NCI-H510A (cell line): Measurements from ENCODE around the gene ELL.
"Not testable (repeated sequence)": the region's sequence is repeated elsewhere in the genome, so short reads cannot be mapped to it uniquely, and the experiment has no call there.

Experiments used
- DNase-seq: peaks from one replicate; lab custom pipeline; 2025; lab: John Stamatoyannopoulos, UW

ELL gene

DNA sequence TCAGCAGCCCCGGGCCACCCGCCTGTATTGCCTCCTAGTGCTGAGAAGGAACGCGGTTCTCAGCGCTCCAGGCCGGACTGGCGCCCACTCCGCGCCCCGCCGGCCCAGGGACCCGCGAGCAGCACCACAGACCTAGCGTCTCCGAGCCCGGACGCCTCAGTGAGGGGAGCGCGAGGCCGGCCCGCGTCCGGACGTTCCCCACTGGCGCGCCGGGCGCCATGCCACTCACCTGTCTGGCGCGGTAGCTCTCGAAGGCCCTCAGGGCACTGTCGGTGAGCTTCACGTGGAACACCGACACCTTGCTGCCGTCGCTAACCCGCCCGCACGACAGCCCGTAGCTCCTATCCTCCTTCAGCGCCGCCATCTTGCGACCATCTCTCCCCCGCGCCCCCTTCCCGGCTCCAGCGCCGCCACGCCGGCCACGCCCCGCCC, at the start of gene ELL:
Gene ELL, minus strand, starts transcription at position 379 of the 432 bp plus-strand sequence. Its CDS starts 15 bp downstream, at position 364.
- no peak for DNase-seq

DNA sequence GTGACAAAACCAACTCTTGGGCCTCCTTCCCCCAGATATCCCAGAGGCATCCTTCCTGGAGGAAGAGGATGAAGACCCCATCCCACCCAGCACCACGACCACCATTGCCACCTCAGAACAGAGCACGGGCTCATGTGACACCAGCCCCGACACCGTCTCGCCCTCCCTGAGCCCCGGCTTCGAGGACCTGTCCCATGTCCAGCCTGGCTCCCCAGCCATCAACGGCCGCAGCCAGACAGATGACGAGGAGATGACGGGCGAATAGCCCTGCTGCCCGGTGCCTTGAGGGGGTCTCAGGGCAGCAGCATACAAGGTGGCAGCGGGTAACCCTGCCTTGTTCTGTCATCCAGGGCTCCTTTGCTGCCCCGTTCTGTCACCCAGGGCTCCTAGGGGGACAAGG, 46.5 kb upstream of the ELL start:
- DNase-seq: no peak

DNA sequence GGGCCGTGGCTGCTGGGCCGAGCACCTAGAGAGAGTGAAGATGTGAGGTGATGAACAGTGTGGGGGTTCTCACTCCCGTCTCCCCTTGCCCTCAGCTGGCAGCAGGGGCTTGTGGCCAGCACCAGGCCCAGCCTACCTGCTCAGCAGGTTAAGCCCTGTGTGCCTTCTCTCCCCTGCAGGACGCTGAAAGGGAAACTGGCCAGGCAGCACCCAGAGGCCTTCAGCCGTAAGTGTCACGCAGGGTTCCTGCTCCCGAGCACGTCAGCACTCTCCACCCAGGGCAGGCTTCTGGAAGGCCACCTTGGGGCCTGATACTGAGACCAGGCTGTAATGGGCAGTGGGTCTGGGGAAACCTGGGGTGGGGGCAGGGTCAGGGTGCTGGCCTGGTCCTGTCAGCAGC, 45.1 kb upstream of the ELL start:
- DNase-seq: no peak

DNA sequence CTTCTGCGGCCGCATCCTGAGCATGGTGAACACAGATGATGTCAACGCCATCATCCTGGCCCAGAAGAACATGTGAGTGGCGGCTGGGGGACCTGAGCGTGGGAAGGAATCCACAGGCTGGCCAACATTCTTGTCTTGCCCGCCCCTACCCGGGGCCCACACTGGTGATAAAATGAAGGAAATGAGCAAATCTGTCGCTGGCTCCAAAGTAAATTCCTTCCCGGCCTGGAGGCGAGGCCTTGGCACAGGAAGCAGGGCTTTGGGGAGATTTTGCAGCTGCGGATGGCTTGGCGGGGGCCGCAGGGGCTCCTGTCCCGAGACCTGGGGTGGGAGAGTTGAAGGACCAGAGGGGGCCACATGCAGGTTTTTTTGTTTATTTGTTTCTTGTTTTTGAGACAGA, 40.2 kb upstream of the ELL start:
- DNase-seq: no peak

DNA sequence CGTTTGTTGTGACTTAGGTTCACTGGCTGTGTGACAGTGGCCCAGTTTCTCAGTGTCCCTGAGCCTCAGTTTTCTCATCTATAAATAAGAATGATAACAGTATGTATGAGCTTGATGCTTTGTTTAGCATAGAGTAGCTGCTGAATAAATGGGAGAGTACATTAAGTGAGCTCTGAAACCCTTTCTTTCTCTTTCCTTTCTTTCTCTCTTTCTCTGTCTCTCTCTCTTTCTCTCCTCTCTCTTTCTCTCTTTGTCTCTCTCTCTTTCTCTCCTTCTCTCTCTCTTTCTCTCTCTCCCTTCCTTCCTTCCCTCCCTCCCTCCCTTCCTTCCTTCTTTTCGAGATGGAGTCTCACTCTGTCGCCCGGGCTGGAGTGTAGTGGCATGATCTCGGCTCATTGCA, 37.8 kb upstream of the ELL start:
- DNase-seq: no peak

DNA sequence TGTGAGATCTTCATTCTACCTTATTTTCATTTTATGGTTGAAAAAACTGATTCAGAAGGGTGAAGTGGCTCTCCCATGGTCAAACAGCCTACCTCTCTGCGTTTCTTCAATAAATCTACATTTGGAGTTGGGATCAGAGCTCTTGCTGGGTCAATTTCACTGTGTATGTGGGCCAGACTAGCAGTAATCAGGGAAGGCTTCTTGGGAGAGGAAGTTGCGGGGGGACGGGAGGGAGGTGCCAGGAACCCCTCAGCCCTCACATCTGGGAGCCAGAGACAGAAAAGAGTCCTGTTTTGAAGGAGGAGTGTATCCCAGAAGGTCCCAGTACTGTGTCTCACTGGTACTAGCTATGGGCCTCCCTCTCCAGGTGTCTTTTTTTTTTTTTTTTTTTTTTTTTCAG, 36.7 kb upstream of the ELL start:
- DNase-seq: no peak

DNA sequence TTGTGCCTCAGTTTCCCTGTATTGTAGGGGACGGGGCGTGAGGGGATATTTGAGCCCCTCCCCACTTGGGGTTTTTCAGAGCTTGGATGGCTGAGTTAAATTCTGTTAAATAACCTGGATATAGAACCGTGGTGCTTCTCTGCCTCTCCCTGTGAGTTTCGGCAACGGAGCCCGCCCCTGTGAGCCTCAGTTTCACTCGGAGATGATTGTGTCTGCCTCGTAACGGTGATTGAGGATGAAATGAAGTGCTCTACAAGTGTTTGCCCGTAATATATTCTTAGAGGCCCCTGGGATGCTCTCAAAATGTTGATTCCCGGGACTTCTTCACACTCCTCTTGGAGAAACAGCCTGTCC, 36.3 kb upstream of the ELL start:
- DNase-seq: no peak

DNA sequence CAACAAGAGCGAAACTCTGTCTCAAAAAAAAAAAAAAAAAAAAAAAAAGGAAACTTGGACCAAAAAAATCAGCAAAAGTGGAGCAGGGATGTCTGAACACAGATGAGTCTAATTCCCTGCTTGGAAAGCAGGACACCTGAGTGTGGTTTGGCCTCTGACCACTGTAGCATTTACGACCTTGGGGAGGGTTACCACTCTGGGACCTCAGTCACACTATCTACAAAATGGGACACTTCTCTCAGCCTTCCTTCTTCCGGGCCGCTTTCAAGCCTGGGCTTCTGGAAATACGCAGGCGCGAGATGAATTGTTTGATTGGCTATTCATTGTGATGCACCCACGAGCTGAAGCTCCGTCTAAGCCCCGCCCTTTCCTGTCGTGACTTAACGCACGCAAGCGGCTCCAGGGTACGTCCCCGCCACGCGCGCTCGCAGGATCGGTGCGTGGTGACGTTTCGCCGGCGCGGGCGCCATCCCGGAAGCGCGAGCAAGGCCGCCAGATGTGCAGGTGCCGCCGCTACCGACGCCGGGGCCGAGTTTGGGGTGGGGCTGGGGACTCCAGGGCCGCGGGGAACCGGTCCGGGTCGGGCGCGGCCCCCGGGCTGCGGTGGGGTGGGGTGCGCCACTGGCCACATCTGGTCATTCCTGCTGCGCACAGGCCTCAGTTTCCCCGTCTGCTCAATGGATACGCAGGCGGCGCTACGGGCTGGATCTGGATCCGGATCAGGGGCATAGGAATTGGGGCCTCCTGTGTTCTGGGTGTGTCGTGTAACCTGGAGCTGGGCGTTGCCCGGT, 35.7 kb upstream of the ELL start, which contains the start of gene KXD1:
Gene KXD1, plus strand, starts transcription at position 460 of the 791 bp plus-strand sequence. CDS start 4,187 bp downstream, outside the sequence.
- DNase-seq: peak; percentile 93

DNA sequence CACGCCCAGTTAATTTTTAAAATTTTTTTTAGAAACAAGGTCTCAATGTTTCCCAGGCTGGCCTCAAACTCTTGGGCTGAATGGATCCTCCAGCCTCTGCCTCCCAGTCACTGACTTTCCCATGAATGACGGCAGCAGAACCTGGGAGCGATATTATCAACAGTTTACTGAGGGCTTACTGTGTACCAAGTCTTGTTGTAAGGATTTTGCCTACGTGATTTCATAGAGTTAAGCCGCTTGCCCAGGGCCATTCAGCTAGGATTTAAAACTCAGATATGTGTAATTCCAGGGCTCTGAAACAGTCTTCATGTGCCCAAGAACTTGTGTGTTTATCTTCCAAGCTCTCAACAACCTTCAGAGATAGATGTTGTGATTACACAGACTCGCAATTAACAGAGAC, 29.8 kb upstream of the ELL start:
- no peak for DNase-seq

DNA sequence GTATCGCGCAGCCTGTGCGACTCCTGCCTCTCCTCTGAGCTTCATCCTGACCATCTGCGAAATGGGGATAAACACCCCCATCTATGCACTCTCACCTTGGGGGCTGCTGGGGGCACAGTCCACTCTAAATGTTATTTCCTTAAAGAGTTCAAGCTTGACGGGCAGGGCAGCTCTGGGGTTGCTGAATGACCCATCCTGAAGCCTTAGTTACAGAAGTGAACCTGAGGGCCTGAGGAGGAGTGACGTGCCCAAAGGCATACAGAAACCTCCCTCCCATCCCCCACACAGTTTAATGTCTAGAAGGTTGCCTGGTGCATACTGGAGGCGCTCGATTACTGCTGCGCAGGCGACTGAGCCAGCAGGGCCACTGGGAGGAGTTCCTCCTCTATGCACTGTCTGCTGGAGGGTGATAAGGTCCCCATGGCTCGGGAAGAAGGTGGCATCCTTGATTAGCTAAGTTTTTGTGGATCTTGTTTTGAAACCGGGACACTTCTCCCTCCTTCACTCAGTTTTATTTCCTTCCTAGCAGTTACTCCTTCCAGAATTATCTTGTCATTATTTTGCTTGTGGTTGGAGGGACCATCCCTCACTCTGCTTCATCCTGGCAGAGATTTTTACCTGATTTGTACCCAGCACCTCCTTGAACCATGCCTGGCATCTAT, 22.1 kb upstream of the ELL start:
- DNase-seq: peak; percentile 76

DNA sequence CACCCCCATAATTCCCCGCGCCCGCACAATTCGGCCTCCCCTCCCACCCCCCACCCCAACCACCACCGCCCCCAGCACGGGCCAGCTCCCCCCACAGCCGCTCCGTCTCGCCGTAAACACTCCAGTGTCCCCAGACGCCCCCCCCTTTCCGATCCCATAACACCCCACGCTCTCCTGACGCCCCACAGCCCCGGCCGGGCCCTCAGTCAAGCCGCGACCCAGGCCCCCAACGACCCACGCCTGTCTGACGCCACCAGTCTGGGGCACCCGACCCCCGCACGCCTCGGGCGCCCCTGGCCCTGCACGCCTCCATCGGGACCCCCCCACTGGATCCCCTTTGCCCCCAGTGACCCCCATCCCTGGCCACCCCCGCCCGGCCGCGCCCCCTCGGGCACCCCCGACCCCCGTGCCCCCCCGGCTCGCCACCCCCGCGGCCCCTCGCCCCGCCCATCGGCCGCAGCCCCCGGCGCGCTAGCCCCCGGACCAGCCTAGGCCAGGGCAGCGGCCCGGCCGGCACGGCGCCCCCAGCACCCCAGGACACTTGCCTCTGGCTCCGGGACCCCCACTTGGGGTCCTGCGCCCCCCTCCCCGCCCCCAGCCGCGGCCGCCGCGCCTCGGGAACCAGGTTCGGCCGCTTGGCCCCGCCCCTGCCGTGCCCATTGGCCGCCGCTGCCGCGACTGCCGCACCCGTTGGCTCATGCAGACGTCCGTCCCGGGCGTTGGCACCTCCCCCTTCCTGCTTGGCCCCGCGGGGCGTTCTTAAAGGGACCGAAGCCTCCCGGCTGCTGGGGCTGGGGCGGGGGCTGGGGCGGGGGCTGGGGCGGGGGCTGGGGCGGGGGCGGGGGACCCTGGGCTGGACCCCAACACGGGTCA, 21.3 kb upstream of the ELL start, which contains the start of gene FKBP8:
Gene FKBP8, minus strand, starts transcription at position 633 of the 873 bp plus-strand sequence. CDS start 1,603 bp downstream, outside the sequence.
- DNase-seq: peak; percentile 80

DNA sequence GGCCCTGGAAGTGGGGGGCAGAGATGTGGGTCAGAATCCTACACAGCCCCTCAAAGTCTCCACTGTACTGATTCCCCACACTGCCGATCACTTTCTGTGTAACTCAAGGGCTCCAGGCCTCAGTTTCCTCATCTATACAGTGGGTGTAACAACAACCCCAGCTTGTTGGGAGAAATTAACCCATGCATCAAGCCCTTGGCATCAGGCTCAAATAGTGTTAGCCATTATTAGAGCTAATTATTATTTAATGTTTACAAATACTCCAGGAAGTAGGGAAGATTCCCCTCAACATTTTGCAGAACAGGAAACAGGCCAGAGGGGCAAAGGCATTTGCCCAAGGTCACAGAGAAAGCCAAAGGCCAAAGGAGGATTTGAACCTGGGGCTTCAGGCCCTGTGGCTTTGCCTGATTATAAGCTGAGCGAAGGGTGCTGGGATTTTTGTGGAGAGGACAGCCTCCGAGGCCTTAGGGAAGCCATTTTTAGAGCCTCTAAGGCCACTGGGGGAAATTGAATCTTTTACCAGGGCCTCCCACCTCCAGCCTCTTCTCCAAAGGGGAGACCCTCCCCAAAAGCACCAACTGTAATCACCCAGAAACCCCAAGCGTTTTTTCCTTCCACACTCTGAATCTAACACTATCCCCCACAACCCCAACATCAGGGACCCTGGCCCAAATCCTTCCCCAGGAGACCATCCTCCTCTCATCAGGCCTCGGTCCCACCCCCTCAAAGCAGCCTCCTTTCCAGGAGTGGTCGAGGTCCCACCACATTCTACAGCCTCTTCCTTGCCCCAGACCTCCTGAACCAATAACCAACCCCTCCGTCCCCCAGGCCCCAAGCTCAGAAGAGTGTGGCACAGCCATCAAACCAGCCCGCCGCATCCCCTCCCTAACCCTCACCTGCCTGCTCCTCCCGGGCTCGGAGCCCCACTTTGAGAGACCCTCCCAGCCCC, 20.4 kb upstream of the ELL start:
- no peak for DNase-seq

DNA sequence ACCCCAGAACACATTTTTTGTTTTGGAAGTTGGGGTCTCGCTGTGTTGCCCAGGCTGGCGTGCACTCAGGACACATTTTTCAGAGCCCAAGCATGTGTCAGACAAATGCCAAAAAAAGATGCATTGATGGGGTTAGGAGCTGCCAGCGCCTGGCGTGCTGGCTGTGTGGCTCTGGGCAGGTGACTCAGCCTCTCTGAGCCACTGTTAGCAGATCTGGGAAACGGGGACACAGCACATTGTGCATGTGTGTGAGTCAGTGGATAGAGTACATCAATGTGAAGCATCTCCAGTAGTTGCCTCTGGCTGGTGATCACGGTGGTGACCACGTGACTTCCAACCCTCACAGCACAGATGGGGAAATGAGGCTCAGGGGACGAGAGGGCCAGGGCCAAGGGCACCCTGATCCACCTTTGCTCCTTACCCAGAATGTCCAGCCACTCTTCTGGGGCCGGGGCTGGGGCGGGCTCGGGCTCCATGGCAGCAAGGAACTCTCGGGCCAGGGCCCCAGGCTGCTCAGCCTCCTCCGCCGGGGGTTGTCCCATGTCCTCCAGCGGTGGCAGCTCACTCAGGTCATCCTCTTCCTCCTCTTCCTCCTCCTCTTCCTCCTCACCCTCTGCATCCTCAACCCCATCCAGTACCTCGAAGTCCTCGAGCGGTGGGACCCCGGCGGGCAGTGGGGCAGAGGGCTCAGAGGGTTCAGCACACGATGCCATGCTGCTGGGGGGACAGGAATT, 19.6 kb upstream of the ELL start:
- DNase-seq: no peak

DNA sequence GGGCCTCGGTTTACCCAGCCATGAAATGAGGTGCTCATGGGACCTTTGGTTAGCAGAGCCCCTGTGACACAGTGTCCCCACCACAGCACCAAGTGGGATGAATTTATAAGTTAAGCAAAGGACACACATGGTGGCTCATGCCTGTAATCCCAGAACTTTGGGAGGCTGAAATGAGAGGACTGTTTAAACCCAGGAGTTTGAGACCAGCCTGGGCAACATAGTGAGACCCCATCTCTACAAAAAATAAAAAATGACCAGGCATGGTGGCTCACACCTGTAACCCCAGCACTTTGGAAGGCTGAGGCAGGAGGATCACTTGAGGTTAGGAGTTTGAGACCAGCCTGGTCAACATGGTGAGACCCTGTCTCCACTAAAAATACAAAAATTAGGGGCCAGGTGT, 18.3 kb upstream of the ELL start:
- not testable (repeated sequence) for DNase-seq

DNA sequence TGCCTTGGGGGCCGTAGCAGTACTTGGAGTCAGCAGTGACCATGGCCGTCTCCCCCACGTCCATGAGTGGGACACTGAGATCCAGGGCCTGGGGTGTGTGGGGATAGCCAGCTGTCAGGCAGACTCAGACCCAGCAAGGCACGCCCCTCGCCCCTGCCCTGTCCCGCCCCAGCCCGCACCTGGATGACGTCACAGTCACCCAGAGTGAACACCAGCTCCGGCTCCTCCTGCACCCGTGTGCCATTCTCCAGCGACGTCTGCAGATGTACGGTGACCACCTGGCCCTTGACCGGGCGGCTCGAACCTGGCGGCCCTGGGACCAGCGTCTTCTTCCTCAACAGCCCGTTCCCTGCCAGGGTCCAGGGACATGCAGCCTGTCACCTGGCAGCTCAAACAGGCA, 17.5 kb upstream of the ELL start:
- no peak for DNase-seq

DNA sequence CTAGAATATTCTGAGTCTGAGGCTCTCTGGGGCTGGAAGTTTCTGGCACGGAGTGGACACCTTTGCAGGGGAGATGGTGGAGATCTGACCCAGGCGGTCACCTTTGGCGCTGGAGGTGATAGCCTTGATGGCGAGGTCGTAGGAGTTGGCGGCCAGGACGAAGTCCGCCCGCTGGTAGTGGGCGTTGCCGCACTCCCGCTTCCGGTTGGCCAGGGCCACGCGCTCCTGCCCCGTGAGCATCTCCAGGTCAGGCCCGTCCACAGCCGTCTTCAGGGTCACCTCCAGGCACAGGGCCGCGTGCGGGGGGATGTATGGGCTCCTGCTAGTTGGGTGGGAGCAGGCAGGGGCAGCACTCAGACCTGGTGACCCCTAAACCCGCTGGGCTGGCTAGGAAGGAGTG, 16.2 kb upstream of the ELL start:
- DNase-seq: no peak

DNA sequence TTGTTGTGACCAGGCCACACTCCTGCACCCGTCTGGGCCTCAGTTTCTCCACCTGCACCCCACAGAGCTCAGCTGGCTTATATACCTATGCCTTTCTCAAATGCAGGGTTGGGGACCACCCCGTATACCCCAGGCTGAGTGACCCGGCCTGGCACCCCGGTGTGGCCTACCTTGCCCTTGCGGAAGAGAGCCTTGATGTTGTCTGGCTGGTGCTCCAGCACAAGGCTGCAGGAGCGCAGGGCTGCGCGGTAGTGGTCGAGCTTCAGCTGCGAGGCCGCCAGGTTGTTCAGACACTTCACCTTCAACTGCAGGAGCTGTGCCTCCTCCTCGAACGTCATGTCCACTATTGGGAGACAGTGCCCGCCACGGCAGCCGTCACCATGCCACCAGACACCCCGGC, 15.6 kb upstream of the ELL start:
- no peak for DNase-seq

DNA sequence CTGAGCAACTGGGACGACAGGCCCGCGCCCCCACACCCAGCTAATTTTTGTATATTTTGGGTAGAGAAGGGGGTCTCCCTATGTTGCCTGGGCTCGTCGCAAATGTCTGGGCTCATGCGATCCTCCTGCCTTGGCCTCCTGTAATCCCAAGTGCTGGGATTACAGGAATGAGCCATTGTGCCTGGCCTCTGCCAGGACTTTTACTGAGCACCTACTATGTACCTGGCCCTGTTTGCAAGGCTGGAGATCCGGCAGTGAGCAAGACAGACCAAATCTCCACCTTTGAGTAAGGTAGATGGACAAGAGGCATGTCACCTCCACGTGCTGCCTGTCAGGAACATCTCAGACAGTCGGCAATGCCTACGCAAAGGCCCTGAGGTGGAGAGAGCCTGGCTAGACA, 14.6 kb upstream of the ELL start:
- DNase-seq: no peak

DNA sequence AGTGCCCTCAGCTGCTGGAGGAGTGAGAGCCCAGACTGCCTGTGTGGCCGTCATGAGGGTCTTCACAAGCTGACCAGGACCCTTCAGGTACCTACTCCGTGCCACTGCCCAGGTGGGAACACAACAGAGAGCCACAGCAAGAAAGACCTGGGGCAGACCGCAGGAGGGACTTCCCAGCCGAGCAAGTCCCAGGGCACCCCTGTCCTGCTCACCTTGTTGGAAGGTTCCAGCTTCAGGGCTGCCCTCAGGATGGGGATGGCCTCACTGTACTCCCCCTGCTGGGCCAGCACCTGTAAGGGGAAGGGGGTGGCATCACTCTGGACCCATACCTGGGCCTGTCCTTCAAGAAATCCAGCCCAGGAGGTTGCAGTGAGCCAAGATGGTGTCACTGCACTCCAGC, 11.2 kb upstream of the ELL start:
- DNase-seq: no peak

DNA sequence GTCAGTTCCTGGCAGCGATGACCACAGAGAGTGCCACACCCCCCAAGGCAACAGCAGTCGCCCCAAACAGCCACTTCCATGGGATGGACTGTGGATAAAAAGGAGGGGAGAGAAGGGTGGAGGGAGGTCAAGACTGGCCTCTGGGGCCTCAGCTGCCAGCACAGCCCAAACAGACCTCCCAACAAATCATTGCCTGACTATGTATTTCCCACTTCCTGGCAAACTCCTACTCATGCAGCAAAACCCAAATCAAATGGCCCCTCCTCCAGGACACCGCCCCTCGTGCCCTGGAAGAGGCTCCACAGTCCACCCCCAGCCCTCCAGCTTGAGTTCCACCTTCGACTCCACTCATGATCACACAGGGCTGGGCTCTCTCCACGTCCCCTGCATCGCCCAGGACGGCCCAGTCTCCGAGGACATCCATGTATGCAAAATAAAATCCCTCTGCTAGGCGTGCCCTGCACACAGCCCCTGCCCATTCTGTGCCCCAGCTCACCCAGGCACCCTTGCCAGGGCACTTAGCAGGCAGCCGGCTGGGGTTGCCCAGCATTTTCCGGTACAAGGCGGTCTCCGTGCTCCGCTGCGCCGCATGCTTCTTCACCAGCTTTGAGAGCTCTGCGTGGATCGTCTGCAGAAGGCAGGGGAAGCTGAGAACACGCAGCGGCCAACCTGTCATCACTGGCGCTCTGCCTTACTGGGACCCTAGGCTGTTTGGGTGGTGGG, 10.5 kb upstream of the ELL start:
- DNase-seq: no peak
